OCI-LY7 (cell line): ENCODE measurements around the gene FLNC.

Source experiments
- CTCF ChIP-seq: fragments of 200-600 bp; sonication (generic); conservative IDR thresholded peaks from 2 replicates; pipeline ENCODE4 v1.5.1; 2014; ENCODE audit warnings: mild to moderate bottlenecking, antibody characterized with exemption, low read length, moderate library complexity, mixed read lengths
- EZH2phosphoT487 ChIP-seq: fragments of 200-600 bp; sonication (generic); IDR thresholded peaks from 2 replicates; pipeline ENCODE4 v1.6.1; 2018; ENCODE audit warnings: low read depth, borderline replicate concordance, mild to moderate bottlenecking, mixed run types, antibody characterized with exemption, low read length, moderate library complexity, mixed read lengths

DNA sequence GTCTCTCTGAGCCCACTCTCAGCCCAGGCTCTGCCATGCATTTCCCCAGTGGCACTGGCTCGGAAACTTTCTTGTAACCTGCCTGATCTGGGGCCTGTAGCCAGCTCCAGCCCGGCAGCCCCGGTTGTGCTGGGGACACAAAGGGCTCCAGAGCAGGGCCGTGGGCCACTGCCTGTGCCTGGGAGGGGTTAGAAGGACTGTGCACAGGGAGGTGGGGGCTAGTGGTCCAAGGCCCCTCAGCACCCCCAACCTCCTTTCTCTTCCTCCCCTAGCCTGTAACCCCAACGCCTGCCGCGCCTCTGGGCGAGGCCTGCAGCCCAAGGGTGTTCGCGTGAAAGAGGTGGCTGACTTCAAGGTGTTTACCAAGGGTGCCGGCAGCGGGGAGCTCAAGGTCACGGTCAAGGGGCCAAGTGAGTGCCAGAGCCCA, 9.6 kb downstream of the FLNC start:
- TF ChIP-seq CTCF, result no peak
- TF ChIP-seq EZH2phosphoT487, result no peak
